NCI-H146 (cell line): ENCODE results near the gene MTG2.
"Not testable (repeated sequence)": the region's sequence is repeated elsewhere in the genome, so short reads cannot be mapped to it uniquely, and the experiment has no call there.

Experiments used
- DNase-seq: peaks from one replicate; lab custom pipeline; 2025; lab: John Stamatoyannopoulos, UW

MTG2 gene

DNA sequence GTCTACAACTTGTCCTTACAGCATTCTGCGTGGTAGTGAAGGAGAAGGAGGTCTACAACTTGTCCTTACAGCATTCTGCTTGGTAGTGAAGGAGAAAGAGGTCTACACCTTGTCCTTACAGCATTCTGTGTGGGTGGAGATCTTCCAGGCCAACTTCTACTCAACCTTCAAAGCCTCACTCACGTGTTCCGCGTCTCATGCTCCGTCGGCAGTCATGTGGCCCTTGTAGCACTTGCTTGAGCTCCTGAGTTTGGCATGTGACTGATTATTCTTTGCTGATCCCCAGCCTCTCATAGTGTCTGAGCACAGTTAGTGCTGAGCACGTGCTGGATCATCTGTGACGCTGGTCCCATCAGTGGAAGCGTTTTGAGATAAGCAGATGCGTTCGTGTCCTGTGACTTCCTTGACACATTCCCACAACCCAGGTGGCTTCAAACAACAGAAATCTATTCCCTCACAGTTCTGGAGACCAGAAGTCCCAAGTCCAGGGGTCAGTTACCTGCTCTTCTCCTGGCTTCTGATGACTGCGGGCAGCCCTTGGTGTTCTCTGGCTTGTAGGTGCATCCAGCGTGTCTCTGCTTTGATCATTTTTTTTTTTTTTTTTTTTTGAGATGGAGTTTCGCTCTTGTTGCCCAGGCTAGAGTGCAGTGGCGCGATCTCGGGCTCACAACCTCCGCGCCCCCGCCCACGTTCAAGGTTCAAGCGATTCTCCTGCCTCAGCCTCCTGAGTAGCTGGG, 36.6 kb upstream of the MTG2 start:
- DNase-seq: no peak

GRCh38 chr20:62147125-62147524, 35.7 kb upstream of the MTG2 start:
- DNase-seq: no peak

GRCh38 chr20:62147528-62147927, 35.3 kb upstream of the MTG2 start:
- no peak for DNase-seq

- DNase-seq: not testable (repeated sequence)
These were observed 34.4 kb upstream of the MTG2 start for GRCh38 chr20:62148383-62148782.

- DNase-seq: no peak
These were observed 33.9 kb upstream of the MTG2 start for GRCh38 chr20:62148908-62149314.

- DNase-seq: no peak
These were observed 33.1 kb upstream of the MTG2 start for GRCh38 chr20:62149532-62150309.

GRCh38 chr20:62150310-62150575, 32.6 kb upstream of the MTG2 start:
- no peak for DNase-seq

DNA sequence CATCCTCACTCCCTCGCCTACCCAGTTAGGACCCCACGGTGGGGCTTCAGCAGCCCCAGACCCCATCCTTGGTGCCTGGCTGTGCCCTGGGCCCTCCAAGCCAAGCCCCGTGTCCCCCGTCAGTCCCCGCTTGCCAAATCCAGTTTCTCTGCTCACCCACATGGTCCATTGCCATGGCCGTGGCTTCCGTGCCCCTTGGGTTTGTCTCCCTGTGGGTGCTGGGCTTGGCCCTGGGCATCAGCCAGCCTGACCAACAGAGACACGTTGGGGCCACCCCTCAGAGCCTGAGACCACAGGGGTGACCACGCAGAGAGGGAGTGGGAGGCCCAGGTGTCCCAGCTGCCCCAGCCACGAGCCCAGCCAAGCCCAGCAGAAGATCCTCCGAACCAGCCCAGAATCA, 31.6 kb upstream of the MTG2 start:
- no peak for DNase-seq

- DNase-seq: no peak
These were observed 30.9 kb upstream of the MTG2 start for GRCh38 chr20:62151835-62152364.

- no peak for DNase-seq
These were observed 27.2 kb upstream of the MTG2 start for GRCh38 chr20:62155428-62156253.

GRCh38 chr20:62156254-62156556, 26.6 kb upstream of the MTG2 start:
- no peak for DNase-seq

DNA sequence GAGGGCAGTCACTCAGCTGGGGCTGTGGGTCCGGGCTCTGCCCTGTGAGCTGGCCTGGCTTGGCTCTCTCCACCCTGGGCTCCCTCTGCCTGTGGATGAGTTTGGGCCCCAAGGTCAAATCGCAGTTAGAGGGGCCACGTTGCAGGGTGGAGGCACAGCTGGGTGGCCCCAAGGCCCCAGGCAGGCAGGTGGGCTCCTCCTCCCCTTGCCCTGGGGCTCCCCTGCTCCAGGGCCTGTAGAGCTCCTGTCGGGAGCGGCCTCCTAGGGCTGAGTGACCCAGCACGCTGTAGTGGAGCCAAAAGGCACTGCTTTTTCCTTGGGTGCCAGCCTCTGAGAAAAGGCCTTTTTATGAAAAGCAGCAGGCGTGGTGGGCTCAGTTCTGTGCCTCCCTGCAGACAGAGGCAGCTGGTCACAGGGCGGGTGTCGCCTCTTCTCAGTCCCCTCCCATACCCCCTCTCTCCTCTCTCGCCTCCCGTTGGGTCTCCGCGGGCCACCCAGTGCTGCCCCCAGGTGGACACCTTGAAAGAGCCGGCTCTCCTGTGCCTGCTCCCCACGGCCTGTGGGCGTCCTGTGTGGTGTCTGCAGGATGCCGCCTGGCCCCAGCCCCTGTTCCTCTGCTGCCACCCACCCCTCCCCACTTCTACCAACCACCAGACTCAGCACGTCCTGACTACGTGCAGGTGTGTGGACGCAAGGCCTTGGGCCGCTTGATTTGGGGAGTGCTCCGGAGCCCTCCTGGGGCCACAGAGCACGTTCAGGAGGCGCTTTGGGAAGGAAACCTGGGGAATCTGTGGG, 26.0 kb upstream of the MTG2 start:
- peak; percentile 36 for DNase-seq

DNA sequence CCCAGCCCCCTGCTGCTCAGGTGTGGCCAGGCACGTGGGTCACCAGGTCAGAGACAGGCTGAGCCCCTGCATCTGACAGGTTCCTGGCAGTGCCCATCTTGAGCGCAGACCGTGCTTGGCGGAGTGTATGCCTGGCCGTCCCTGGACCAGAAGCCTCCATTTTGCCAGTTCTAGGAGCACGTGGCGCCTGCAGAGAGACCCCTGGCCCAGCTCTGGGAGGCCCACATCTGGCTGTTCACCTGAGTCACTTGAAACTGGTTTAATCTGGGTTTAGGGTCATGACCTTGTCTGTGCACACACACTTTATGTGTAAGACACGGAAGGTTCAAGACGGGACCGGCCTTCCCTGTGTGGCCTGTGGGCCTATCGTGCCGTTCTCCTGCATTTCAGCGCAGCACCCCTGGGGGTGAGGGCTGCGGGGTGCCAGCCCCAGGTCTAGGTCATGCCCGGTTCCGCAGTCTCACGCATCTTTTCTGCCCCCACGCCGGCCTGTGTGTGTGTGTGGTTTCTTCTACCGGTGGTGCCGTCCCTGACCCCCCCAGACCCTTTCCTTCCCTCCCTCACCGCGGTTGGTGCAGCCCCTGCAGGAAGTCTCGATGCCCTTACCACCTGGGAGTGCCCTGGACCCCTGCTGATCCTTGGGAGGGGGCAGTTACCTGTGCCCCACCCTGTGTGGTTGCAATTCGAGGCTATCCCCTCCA, 25.3 kb upstream of the MTG2 start:
- no peak for DNase-seq

- DNase-seq: no peak
These were observed 24.8 kb upstream of the MTG2 start for GRCh38 chr20:62158088-62158400.

GRCh38 chr20:62158541-62158940, 24.3 kb upstream of the MTG2 start:
- no peak for DNase-seq

DNA sequence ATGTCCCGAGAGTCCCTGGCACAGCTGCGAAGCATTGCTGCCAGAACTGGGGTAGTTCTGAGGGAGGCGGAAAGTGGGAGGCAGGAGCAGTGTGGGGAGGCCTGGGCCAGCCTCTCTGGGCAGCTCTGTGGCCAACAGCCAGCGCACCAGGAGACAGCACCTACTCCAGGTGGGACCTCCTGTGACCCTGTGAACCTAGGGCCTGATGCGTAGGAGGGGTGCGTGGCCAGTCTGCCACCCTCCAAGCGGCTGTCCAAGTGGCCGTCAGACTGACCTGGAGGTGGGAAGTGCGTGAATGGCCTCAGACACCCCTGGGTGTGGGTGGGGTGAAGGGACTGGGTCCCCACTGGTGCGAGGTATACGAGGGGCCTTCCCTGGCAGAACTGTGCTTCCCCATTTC, 23.8 kb upstream of the MTG2 start:
- DNase-seq: no peak

DNA sequence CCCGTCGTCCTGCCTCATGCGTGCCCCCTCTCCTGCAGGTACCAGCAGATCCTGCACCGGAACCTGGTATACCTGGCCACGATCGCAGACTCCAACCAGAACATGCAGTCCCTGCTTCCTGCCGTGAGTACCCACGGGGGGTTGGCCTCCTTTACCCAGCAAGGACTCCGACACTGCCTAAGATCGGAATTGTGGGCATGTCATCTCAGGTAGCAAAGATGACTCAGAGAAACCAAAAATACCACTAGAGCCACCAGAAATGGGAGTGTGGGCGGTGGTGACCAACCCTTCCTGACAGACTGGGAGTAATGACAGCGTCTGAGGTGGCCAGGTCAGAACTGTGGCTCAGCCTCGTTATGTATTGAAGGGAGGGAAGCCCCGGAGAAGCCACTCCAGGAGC, 23.0 kb upstream of the MTG2 start:
- no peak for DNase-seq

GRCh38 chr20:62160253-62160652, 22.6 kb upstream of the MTG2 start:
- DNase-seq: no peak

- no peak for DNase-seq
These were observed 22.0 kb upstream of the MTG2 start for GRCh38 chr20:62160876-62161275.

GRCh38 chr20:62161347-62161746, 21.5 kb upstream of the MTG2 start:
- no peak for DNase-seq

- DNase-seq: no peak
These were observed 19.9 kb upstream of the MTG2 start for GRCh38 chr20:62162765-62163484.
